MCF 10A (cell line): ENCODE results near the gene NMS. TPM values are rescaled to one million over a fixed set of nuclear protein-coding genes. Genes with fewer than 3 reads are reported as not detected.

Experiments
- BruUV-seq: library from RNA; stranded (reverse); fragments of 400-500 nt; replicated peaks from 2 replicates; lab custom pipeline; 2021; lab: Mats Ljungman, UMichigan
- CTCF ChIA-PET: fragments of 300-600 bp; sonication (Branson Sonifier 250); formaldehyde crosslinking; extraction: SDS; loops from one replicate; lab custom pipeline; 2021; ENCODE audit warnings: antibody characterized with exemption, inconsistent platforms; lab: Yijun Ruan, JAX
- POLR2A ChIA-PET: fragments of 300-600, 350-650 bp; sonication (Branson Sonifier 250); formaldehyde crosslinking; extraction: SDS; loops from one replicate; lab custom pipeline; 2020; ENCODE audit warnings: antibody characterized with exemption, inconsistent platforms; lab: Yijun Ruan, JAX
- DNase-seq: peaks from one replicate; pipeline ENCODE4 v3.0.0-alpha.2; 2018; ENCODE audit not compliant: unreplicated experiment
- H3K27ac Mint-ChIP-seq: one replicate; pipeline ENCODE4 v1.8.0; 2022; ENCODE audit warnings: mild to moderate bottlenecking, low read depth, mixed read lengths; ENCODE audit not compliant: unreplicated experiment
- H3K27me3 Mint-ChIP-seq: one replicate; pipeline ENCODE4 v1.8.0; 2022; ENCODE audit warnings: mixed read lengths; ENCODE audit not compliant: insufficient read depth, unreplicated experiment
- H3K36me3 Mint-ChIP-seq: one replicate; pipeline ENCODE4 v1.8.0; 2022; ENCODE audit warnings: mild to moderate bottlenecking, moderate library complexity, mixed read lengths; ENCODE audit not compliant: insufficient read depth, unreplicated experiment
- H3K4me1 Mint-ChIP-seq: one replicate; pipeline ENCODE4 v1.8.0; 2022; ENCODE audit warnings: mixed read lengths; ENCODE audit not compliant: insufficient read depth, unreplicated experiment
- H3K4me3 Mint-ChIP-seq: one replicate; pipeline ENCODE4 v1.8.0; 2022; ENCODE audit warnings: mild to moderate bottlenecking, moderate library complexity, mixed read lengths; ENCODE audit not compliant: unreplicated experiment
- H3K9me3 Mint-ChIP-seq: one replicate; pipeline ENCODE4 v1.8.0; 2022; ENCODE audit warnings: mixed read lengths; ENCODE audit not compliant: unreplicated experiment
- intact Hi-C: fragments of 100-400 bp; cut with micrococcal nuclease; formaldehyde crosslinking; loops from 2 replicates; pipeline ENCODE4 v1.14.1; 2022
- total RNA-seq: library from RNA; stranded (reverse); gene quantifications from 2 replicates; pipeline ENCODE4 v1.2.3, GENCODE V29; 2022
- TF ChIP-seq, protein P1 (sequence below): fragments of 200-600 bp; IDR thresholded peaks from one replicate; pipeline ENCODE4 v1.8.0; 2022; ENCODE audit warnings: antibody characterized with exemption, mild to moderate bottlenecking; ENCODE audit not compliant: unreplicated experiment

The NMS gene
- total RNA-seq, 1 experiment from 2014 or later, result not detected

DNA sequence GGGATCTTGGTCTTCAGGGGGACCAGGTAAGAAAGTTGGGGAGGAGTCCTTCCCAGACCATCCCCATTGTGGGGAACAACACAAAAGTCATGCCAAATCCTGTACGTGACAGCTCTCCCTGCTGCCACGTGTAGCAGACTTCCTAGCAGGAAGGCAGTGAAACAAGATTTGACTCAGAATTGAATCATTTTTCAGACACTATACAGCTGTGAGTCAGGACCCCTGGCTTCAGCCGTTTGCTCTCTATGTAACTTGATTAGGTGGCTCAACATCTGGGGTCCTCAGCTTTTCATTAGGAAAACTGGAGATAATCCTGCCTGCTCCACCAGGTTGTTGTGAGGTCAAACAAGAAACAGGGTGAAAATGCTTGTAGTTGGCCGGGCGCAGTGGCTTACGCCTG, 59.6 kb downstream of the NMS start:
- Mint-ChIP-seq H3K27me3 (peaks cover 11% of the 10 kb centered on the region), H3K4me1 (no peaks in the 10 kb centered on the region), H3K4me3 (no peak overlapping the region), H3K36me3 (no peaks in the 10 kb centered on the region), H3K27ac (no peak overlapping the region), H3K9me3 (peaks cover 5% of the 10 kb centered on the region)
- CTCF ChIA-PET, result interaction anchor here (0.6 to 0.9 kb wide), 2 partner anchors 128 to 148 kb away, joined by 3 read pairs; no protein-coding TSS in a partner anchor
- TF ChIP-seq, protein P1, sequence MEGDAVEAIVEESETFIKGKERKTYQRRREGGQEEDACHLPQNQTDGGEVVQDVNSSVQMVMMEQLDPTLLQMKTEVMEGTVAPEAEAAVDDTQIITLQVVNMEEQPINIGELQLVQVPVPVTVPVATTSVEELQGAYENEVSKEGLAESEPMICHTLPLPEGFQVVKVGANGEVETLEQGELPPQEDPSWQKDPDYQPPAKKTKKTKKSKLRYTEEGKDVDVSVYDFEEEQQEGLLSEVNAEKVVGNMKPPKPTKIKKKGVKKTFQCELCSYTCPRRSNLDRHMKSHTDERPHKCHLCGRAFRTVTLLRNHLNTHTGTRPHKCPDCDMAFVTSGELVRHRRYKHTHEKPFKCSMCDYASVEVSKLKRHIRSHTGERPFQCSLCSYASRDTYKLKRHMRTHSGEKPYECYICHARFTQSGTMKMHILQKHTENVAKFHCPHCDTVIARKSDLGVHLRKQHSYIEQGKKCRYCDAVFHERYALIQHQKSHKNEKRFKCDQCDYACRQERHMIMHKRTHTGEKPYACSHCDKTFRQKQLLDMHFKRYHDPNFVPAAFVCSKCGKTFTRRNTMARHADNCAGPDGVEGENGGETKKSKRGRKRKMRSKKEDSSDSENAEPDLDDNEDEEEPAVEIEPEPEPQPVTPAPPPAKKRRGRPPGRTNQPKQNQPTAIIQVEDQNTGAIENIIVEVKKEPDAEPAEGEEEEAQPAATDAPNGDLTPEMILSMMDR, result no peak
- intact Hi-C loops, result no loop called here
- DNase-seq, result no peak
- POLR2A ChIA-PET, result no interaction called here
- no TSS peak for BruUV-seq

Other genes starting within 250 kb of the NMS start
- gene LONRF2, start 148.0 kb upstream of the NMS start, total RNA-seq, result not detected in 2 replicates
- 2.3 and 4.0 TPM in 2 replicates for gene CHST10, start 52.8 kb upstream of the NMS start, total RNA-seq
- gene PDCL3, start 92.5 kb downstream of the NMS start, total RNA-seq, result 24.2 and 27.1 TPM in 2 replicates